ENCODE results near the gene GPR61. TPM values are rescaled to one million over a fixed set of nuclear protein-coding genes. Genes with fewer than 3 reads are reported as not detected.

The GPR61 gene
- total and polyA plus RNA-seq, 9 of the 15 experiments (the other 6 are each of a cell fraction or from before 2014, with no cell fraction given): 0.04 to 1.1 (median 0.25) TPM; not detected in 4

GRCh38 chr1:109548321-109549267, 8.9 kb downstream of the GPR61 start, which contains the start of gene GNAI3 (continued):
- TF ChIP-seq PATZ1 (CRISPR knock-in tag; IDR thresholded peaks at IDR 0.05; ENCODE audit: borderline replicate concordance) (no peak), DIDO1 (tag; IDR thresholded peaks at IDR 0.05; ENCODE audit: low read depth) (no peak), ATF7 (IDR thresholded peaks at IDR 0.05) (peak; percentile 85), CBX8 (IDR thresholded peaks at IDR 0.05; ENCODE audit: borderline replicate concordance, extremely low read depth, low read depth, low read length, poor library complexity, severe bottlenecking) (no peak), PPARD (CRISPR knock-in tag; IDR thresholded peaks at IDR 0.05) (no peak), CTCFL (IDR thresholded peaks at IDR 0.05; ENCODE audit: borderline replicate concordance, insufficient read depth, low read depth, low read length, poor library complexity, severe bottlenecking) (no peak), SAFB (IDR thresholded peaks at IDR 0.05; ENCODE audit: borderline replicate concordance, low read depth, low read length) (no peak), KDM2B (CRISPR knock-in tag; IDR thresholded peaks at IDR 0.05) (no peak), ZNF583 (CRISPR knock-in tag; IDR thresholded peaks at IDR 0.05) (no peak), SAFB2 (IDR thresholded peaks at IDR 0.05; ENCODE audit: borderline replicate concordance, low read depth, low read length, severe bottlenecking) (no peak), ZZZ3 (IDR thresholded peaks at IDR 0.05) (no peak), ZNF668 (CRISPR knock-in tag; IDR thresholded peaks at IDR 0.05) (no peak), FOXA3 (CRISPR knock-in tag; conservative IDR thresholded peaks at IDR 0.05 in 1 of 2, IDR thresholded peaks at IDR 0.05 in 1 of 2) (peak in 1 of 2 experiments; percentile 37; a peak in 1 of 4 replicates), ELF2 (CRISPR knock-in tag; IDR thresholded peaks at IDR 0.05) (peak; percentile 87), ZBTB33 (CRISPR knock-in tag; IDR thresholded peaks at IDR 0.05) (peak; percentile 60; the same call in 1 of the 2 replicates), MYNN (IDR thresholded peaks at IDR 0.05) (no peak), MYNN (CRISPR knock-in tag; IDR thresholded peaks at IDR 0.05) (no peak), ZNF780A (CRISPR knock-in tag; IDR thresholded peaks at IDR 0.05) (no peak), ZBED1 (IDR thresholded peaks at IDR 0.05) (no peak), TRIM24 (IDR thresholded peaks at IDR 0.05) (peak; percentile 4 to 29; a peak in 1 of 4 replicates), USF2 (CRISPR knock-in tag; IDR thresholded peaks at IDR 0.05) (peak; percentile 74)

Data from K562 (cell line).